Prostate gland (tissue), 2 donors: ENCODE results near the gene NFIC.

Source experiments
- CTCF ChIP-seq, 4 experiments: fragments of 200-600 bp in 2 of 4; fragments of 450-650 bp in 2 of 4; sonication (generic) in 2 of 4; IDR thresholded peaks; 1 replicate in 3 of 4; 2 replicates in 1 of 4; pipeline ENCODE4 v1.5.1; 2016 to 2019; ENCODE audit warnings: antibody characterized with exemption in 4 of 4, mild to moderate bottlenecking in 2 of 4, moderate library complexity in 2 of 4
- POLR2A ChIP-seq: fragments of 450-650 bp; IDR thresholded peaks from one replicate; pipeline ENCODE4 v1.6.1; 2016; ENCODE audit warnings: antibody characterized with exemption, mild to moderate bottlenecking

- no peak for TF ChIP-seq CTCF (IDR thresholded peaks at IDR 0.05)
- TF ChIP-seq POLR2A: no peak
Measured at GRCh38 chr19:3382460-3383100, 16.2 kb downstream of the NFIC start.
